ENCODE measurements around the gene RAP1B. TPM values are rescaled to one million over a fixed set of nuclear protein-coding genes. Genes with fewer than 3 reads are reported as not detected.

Gene RAP1B
- total and polyA plus RNA-seq, 2 of the 4 experiments (the other 2 are of a cell fraction): 159 to 200 TPM

- Histone ChIP-seq H3K4me3 (ENCODE audit: insufficient read depth, low read depth, low read length) (no peak overlapping the region), H3K9me3 (ENCODE audit: control insufficient read depth, insufficient read depth, low read length) (no peaks in the 10 kb centered on the region), H3K4me1 (ENCODE audit: control insufficient read depth, insufficient read depth, low read length) (peaks cover 11% of the 10 kb centered on the region), H3K18ac (ENCODE audit: low read depth, low read length) (no peak overlapping the region), H2BK20ac (ENCODE audit: low read depth, low read length) (no peak overlapping the region), H3K14ac (replicated peaks; ENCODE audit: low read depth, low read length) (no peak overlapping the region), H3K56ac (ENCODE audit: extremely low read depth, insufficient read depth, low read length) (no peak overlapping the region), H3K23ac (ENCODE audit: low read depth, low read length) (no peak overlapping the region), H3K9me1 (ENCODE audit: insufficient read depth, low read length) (peaks cover 18% of the 10 kb centered on the region), H3K79me1 (ENCODE audit: low read depth in 1 of 2, low read length in 2 of 2) (peaks cover 0 to 24% of the 10 kb centered on the region in 2 experiments; a peak in 2 of 4 replicates), H2BK120ac (ENCODE audit: low read depth, low read length) (no peak overlapping the region), H2AK5ac (ENCODE audit: low read depth, low read length) (no peak overlapping the region), H4K91ac (ENCODE audit: insufficient read depth, low read depth, low read length) (no peak overlapping the region), H2AFZ (replicated peaks; ENCODE audit: low read length, poor library complexity) (no peak overlapping the region), H4K8ac (ENCODE audit: low read depth in 2 of 2, low read length in 2 of 2) (no peak overlapping the region; a peak in 1 of 4 replicates), H3K27me3 (ENCODE audit: control insufficient read depth, insufficient read depth, low read length) (no peaks in the 10 kb centered on the region), H3K9ac (ENCODE audit: low read depth, low read length) (no peak overlapping the region), H3K27ac (ENCODE audit: insufficient read depth, low read length) (no peak overlapping the region), H2BK5ac (ENCODE audit: low read depth, low read length, poor library complexity, severe bottlenecking) (no peak overlapping the region), H3K36me3 (ENCODE audit: control insufficient read depth, insufficient read depth, low read length) (peaks cover 4% of the 10 kb centered on the region; the same call in 1 of the 2 replicates), H3K4me2 (ENCODE audit: low read depth, low read length) (peak overlapping the region; percentile 52), H2BK15ac (ENCODE audit: low read depth, low read length) (no peak overlapping the region), H2AK9ac (replicated peaks; ENCODE audit: low read depth, low read length, poor library complexity) (no peak overlapping the region), H4K5ac (ENCODE audit: low read depth, low read length) (no peak overlapping the region), H4K20me1 (ENCODE audit: insufficient read depth, low read length) (peaks cover 69% of the 10 kb centered on the region), H3K4ac (ENCODE audit: low read depth, low read length) (no peak overlapping the region)
- DNase-seq (no peak), ATAC-seq (ENCODE audit: low read depth) (no peak)
- intact Hi-C loops (cut with micrococcal nuclease): loop anchor here (5.0 kb wide), 1 partner anchor 392 kb away; no protein-coding TSS in a partner anchor
- ChIA-PET POLR2A (ENCODE audit: unreplicated experiment) (interaction anchor here (0.5 to 0.6 kb wide), 2 partner anchors 9 to 246 kb away, joined by 3 to 8 read pairs; no protein-coding TSS in a partner anchor), CTCF (interaction anchor here (0.6 kb wide), 1 partner anchor 215 kb away, joined by 3 read pairs; no protein-coding TSS in a partner anchor)
- no TSS peak for BruUV-seq (replicated peaks)
- dilution Hi-C loops (cut with HindIII; ENCODE audit: low sequenced_read_pairs, unreplicated experiment): no loop called here
- TF ChIP-seq BHLHE40 (IDR thresholded peaks at IDR 0.05; ENCODE audit: low read depth, low read length) (no peak), MXI1 (IDR thresholded peaks at IDR 0.05; ENCODE audit: borderline replicate concordance, low read depth, low read length) (no peak), SMC3 (IDR thresholded peaks at IDR 0.05; ENCODE audit: low read depth, low read length) (no peak)
- in situ Hi-C loops (cut with MboI; ENCODE audit: low sequenced_read_pairs): no loop called here
- WGBS, 2 experiments (ENCODE audit: extremely low coverage in 2 of 2, insufficient read length in 1 of 2): no CpG with 5 or more reads among the region's 2 CpGs
These were observed 4.1 kb downstream of the RAP1B start for GRCh38 chr12:68614769-68615168.

All from IMR-90 (cell line).